GM21360 (cell line): Measurements from ENCODE around the gene CEMP1.

ENCODE experiments used
- ATAC-seq: cut with Tn5 transposase; IDR thresholded peaks from one replicate; pipeline ENCODE4 v1.9.1; 2021; ENCODE audit warnings: mild to moderate bottlenecking, moderate library complexity; ENCODE audit not compliant: unreplicated experiment

The CEMP1 gene

DNA sequence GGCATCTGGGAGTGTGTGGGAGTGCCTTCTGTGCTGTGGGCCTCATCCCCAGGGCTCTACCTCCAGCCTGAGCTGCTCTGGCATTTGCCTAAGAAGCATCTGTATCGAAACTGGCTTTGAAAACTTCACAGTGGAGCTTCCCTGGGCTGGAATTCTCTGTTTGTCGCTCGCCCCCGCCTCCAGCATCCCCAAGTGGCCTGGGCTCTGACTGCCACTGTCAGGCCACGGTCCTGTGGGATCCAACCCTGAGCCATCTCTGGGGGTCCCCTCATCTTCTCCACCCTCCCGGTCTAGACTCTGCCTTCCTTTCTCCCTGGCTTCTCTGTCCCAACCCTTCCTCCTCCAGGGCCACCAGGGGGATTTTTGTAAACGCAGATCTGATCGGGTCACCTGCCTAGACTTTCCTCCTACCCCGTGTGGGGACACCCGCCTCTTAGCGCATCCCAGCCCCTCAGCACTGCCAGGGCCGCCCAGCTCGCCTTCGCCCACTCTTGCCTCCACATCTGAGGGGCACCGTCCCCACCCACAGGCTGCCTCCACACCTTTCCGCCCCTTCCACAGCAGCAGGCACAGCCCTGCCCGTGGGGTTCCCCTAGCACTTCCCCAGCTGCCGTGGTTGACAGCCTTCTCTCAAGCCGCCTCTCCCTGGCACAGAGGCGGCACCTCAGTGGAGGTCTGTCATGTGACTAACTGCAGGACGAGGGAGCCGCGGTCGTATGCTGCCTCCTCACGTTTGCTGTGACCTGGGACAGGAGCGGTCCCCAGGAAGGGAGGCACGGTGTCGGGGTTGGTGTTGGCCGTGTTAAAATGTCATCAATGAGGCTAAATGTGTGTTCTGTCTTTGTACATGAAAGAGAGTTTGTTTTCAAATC, 44.3 kb downstream of the CEMP1 start:
- peak; percentile 51 for ATAC-seq

DNA sequence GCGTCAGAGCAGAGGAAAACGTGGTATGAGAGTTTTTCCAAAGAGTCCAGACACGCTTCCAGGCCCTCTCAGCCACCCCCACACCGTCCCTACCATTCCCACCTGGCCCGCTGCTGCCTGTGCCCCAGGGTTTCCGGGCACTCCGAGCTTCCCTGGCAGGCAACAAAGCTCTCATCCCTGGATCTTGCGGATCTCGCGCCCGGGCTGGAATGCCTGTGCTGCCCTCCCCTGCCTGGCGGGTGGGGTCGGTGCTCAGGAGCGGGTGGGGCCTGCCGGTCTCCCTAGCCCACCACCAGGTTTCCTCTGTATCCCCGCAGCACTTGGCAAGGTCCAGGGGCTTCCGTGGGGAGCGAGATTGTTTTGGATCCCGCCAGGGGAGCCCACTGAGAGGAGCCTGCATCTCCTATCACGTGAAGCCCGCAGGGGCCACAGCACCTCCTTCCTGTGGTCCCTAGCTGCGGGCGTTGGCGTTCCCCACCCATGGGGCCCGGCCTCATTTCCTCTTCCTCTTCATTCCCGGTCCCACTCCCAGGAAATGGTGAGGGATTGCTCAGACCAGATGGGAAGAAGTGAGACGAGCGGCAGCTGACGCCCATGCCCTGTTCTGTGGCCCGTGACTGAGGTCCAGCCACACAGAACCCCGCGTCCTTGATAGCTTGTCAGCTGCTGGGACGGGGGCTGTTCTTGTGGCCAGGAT, 45.2 kb downstream of the CEMP1 start:
- no peak for ATAC-seq

DNA sequence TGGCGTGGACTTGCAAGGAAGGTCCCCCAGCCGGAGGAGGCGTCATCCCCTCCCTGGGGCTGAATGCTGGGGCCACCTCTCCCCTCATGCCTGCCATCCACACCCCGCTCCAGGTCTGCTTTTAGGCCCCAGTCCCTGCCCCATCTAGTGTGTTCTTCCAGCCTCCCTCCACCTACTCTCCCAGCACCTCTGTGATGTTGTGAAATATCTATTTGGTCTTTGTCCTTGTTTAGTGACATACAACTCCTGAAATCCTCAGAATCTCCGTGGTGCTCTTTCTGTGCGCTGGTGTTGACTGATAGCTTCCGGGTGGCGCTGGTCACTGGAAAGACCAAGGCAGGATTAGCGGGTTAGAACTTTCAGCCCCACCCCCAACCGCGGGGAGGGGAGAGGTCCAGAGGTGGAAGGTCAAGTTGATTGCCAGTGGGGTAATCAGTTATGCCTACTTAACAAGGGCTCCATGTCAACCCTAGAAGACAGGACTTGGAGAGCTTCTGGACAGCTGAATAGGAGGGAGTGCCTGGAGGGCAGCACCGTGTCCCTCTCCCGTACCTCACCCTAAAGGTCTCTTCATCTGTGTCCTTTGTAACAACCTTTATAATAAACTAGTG, 46.2 kb downstream of the CEMP1 start:
- ATAC-seq, result no peak

DNA sequence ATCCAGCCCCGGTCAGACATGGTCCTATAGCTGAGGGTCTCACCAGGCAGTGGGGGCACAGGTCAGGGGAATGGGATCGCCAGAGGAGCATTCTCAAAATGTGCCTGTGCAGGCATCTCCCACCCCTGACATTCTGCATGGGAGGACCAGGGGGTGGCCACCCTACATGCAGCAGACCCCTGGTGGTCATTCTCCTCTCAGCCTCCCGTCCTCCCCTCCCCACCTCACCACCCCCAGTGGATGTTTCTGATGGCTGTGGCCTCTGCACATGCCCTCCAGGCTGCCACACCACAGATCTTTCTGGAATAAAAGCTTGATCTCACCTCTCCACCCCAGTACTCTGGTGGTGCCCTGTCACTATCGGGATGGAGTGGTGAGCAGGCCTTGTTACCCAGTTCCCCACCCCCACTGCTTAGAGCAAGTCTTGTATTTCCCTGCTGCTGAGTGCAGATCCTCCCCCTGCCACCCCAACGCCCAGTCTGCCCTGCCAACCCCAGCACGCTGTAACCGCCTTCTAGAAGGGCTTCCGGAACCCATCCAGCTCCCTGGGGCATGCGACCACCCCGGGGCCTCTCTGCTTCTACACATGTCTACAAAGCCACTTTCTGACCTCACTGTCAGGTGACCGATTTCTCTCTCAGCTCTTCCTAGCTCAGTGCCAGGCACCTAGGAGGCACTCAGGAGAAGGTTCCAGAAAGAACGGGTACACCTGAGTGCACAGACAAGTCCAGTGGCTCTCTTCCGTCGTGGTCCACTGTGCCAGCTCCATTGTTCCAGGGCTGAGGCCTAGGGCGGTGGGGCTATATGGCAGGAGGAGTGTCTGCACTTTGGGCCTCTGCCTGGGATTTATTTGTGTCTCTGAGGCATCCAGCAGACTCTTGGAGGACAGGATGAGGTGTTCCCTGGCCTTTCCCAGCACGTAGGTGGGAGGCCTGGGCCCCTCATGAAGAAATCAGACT, 47.0 kb downstream of the CEMP1 start:
- no peak for ATAC-seq

DNA sequence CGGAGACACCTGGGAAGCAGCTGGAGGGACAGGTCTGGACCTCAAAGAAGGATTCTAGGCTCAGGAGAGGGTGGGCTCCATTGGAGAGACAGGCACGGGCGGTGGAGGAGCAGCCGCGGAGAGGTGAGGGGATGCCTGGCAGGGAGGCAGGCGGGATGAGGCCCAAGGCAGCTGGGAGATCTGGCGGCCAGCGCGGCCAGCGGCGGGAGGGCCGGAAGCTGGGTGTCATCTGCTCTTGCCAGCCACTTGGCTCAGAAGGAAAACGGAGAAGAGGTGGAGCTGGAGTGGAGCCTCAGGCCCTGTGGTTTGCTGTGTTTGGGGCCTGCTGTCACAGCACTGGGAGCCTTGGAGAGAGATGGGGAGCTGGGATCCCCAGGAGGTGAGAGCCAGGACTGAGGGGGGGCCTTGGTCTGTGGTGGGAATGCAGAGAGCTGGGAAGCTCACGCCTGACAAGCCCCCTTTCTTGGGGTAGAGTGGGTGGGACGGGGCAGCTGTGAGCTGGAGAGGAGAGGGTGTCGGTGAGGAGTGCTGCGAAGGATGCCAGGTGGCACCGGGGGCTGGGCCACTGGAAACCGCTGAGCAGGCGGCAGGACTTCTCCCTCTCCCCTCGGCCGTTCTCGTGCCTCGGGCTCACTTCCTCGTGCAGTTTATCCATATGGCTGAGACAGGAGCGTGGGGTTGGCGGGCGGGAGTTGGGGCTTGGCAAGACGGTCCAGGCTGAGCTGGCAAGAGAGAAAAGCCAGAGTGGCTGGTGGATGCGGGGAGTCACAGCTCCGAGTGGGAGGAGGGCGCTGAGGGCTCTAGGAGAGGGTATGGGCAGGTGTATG, 48.3 kb downstream of the CEMP1 start:
- no peak for ATAC-seq

DNA sequence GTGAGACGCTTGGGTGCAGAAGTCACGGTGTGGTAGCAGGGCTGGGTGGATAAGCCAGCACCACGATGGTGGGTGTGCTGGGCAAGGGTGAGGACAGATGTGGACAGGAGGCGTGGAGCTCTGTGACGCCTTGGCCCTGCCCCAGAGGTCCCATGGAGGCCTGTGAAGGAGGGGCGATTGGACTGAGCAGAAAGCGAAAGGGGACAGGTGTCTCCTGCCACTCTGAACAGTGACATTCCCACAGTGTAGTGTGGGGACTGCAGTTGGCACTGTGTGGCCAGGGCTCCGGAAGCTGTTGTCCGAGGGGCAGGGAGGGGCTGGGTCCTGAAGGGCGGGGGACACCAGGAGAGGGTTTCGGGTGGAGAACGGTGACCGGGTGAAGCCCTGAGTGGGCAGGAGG, 49.0 kb downstream of the CEMP1 start:
- ATAC-seq, result no peak

DNA sequence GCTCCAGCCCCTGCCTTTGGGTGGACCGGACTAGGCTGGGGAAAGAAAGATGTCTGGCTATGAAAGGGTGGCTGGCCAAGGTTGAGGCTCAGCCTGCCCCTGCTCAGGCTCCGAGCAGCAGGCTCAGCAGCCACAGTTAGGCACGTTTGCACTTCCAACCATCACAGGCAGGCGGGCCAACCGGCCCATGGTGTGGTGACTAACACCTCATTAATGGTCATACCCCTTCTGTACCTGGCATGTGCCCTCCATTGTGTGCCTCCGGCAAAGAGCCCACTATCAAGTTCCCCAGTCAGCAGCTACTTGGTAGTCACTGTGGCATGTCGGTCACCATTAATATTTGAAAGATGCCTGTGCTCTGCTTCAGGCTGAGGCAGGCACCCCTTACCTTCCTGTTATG, 49.5 kb downstream of the CEMP1 start:
- no peak for ATAC-seq

DNA sequence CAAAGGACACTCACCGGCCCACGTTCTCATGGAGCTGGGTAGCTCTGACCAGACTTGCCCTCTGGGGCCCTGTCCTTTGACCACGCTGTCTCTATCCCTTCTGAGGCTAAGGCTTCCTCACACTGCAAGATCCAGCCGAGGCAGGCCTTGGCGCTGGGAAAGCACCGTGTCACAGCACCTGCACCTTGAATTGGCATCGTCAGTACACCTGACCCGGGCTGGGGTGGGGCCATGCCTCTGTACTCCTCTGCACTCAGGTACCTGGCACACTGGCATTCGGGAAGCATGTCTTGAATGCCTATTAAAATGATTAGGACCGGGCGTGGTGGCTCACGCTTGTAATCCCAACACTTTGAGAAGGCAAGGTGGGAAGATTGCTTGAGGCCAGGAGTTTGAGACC, 50.3 kb downstream of the CEMP1 start:
- no peak for ATAC-seq
